Measurements from ENCODE around the gene CTNNA2.
"Not testable (repeated sequence)": the region's sequence is repeated elsewhere in the genome, so short reads cannot be mapped to it uniquely, and the experiment has no call there.

CTNNA2 gene

GRCh38 chr2:80151248-80151647 is 638.4 kb downstream of the CTNNA2 start:
- DNase-seq (ENCODE audit: low read depth), result no peak

- no peak for DNase-seq (ENCODE audit: low read depth)
Observed at GRCh38 chr2:80151651-80152050, 638.8 kb downstream of the CTNNA2 start.

- DNase-seq (ENCODE audit: low read depth), result no peak
Observed at GRCh38 chr2:80153151-80153550, 640.3 kb downstream of the CTNNA2 start.

GRCh38 chr2:80153768-80154167 is 640.9 kb downstream of the CTNNA2 start:
- no peak for DNase-seq (ENCODE audit: low read depth)

- DNase-seq (ENCODE audit: low read depth), result no peak
Observed at GRCh38 chr2:80154231-80154915, 641.5 kb downstream of the CTNNA2 start.

GRCh38 chr2:80164375-80164774 is 651.5 kb downstream of the CTNNA2 start:
- no peak for DNase-seq (ENCODE audit: low read depth)

- no peak for DNase-seq (ENCODE audit: low read depth)
Observed at GRCh38 chr2:80166483-80167171, 653.8 kb downstream of the CTNNA2 start.

- DNase-seq (ENCODE audit: low read depth), result no peak
Observed at GRCh38 chr2:80167284-80167808, 654.5 kb downstream of the CTNNA2 start.

- no peak for DNase-seq (ENCODE audit: low read depth)
Observed at GRCh38 chr2:80168037-80168436, 655.2 kb downstream of the CTNNA2 start.

- no peak for DNase-seq (ENCODE audit: low read depth)
Observed at GRCh38 chr2:80168801-80169200, 656.0 kb downstream of the CTNNA2 start.

- DNase-seq (ENCODE audit: low read depth), result no peak
Observed at GRCh38 chr2:80169811-80170594, 657.2 kb downstream of the CTNNA2 start.

GRCh38 chr2:80185091-80185490 is 672.2 kb downstream of the CTNNA2 start:
- no peak for DNase-seq (ENCODE audit: low read depth)

GRCh38 chr2:80186262-80186661 is 673.4 kb downstream of the CTNNA2 start:
- no peak for DNase-seq (ENCODE audit: low read depth)

- DNase-seq (ENCODE audit: low read depth), result no peak
Observed at GRCh38 chr2:80187156-80187555, 674.3 kb downstream of the CTNNA2 start.

GRCh38 chr2:80190166-80190565 is 677.3 kb downstream of the CTNNA2 start:
- no peak for DNase-seq (ENCODE audit: low read depth)

GRCh38 chr2:80193566-80193965 is 680.7 kb downstream of the CTNNA2 start:
- DNase-seq (ENCODE audit: low read depth), result no peak

GRCh38 chr2:80195034-80195433 is 682.2 kb downstream of the CTNNA2 start:
- DNase-seq (ENCODE audit: low read depth), result no peak

GRCh38 chr2:80198042-80198441 is 685.2 kb downstream of the CTNNA2 start:
- no peak for DNase-seq (ENCODE audit: low read depth)

GRCh38 chr2:80199504-80199903 is 686.7 kb downstream of the CTNNA2 start:
- DNase-seq (ENCODE audit: low read depth), result no peak

- not testable (repeated sequence) for DNase-seq (ENCODE audit: low read depth)
Observed at GRCh38 chr2:80203929-80204328, 691.1 kb downstream of the CTNNA2 start.

- no peak for DNase-seq (ENCODE audit: low read depth)
Observed at GRCh38 chr2:80205498-80205897, 692.6 kb downstream of the CTNNA2 start.

GRCh38 chr2:80209458-80209857 is 696.6 kb downstream of the CTNNA2 start:
- no peak for DNase-seq (ENCODE audit: low read depth)

GRCh38 chr2:80217446-80217845 is 704.6 kb downstream of the CTNNA2 start:
- no peak for DNase-seq (ENCODE audit: low read depth)

Measured in stimulated activated CD8-positive, alpha-beta memory T cell treated with anti-CD3 and anti-CD28 coated beads, Interleukin-7, amount 100 ng/mL, for 24 hours (primary cell).